ENCODE data around the gene UQCR10.

UQCR10 gene

GRCh38 chr22:29762263-29762662 is 4.9 kb upstream of the UQCR10 start:
- DNase-seq (ENCODE audit: low read depth, low spot score) = no peak

GRCh38 chr22:29765905-29766631 is 1.1 kb upstream of the UQCR10 start:
- DNase-seq (ENCODE audit: low read depth, low spot score) = no peak

- peak; percentile 90 for DNase-seq (ENCODE audit: low read depth, low spot score)
Measured at GRCh38 chr22:29766632-29767170, 468 bp upstream of the UQCR10 start, which contains the start of gene ZMAT5. Gene ZMAT5 (minus strand): TSS chr22:29767007. CDS start chr22:29748544, 18,463 bp downstream.

GRCh38 chr22:29768052-29768693 is 1.0 kb downstream of the UQCR10 start:
- DNase-seq (ENCODE audit: low read depth, low spot score) = no peak

DNA sequence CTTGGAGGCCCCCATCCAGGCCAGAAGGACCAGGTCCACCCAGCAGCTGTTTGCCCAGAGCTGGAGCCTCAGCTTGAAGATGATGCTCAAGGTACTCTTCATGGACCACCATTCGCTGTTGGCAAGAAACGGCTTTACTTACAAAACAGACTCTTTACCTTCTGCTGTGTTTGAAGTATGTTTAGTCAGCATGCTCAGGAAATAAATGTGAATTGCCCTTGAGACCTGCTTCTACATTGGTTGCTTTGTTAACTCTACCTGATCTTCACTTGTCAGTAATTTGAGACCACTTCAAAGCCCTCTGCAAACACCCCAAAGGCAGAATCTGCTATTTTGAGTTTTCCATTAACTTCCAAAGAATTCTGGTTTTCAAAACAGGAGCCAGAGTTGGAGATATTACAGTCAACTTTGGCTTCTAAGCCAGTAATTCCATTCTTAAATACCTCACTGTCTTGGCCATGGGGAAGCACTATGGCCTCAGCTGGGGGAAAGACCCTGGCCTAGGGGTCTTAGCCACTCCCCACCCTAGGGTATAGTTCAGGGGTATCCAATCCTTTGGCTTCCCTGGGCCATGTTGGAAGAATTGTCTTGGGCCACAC is 2.7 kb downstream of the UQCR10 start:
- no peak for DNase-seq (ENCODE audit: low read depth, low spot score)

- DNase-seq (ENCODE audit: low read depth, low spot score) = no peak
Measured at GRCh38 chr22:29772170-29772641, 5.0 kb downstream of the UQCR10 start.

- DNase-seq (ENCODE audit: low read depth, low spot score) = no peak
Measured at GRCh38 chr22:29773233-29773632, 6.1 kb downstream of the UQCR10 start.

DNA sequence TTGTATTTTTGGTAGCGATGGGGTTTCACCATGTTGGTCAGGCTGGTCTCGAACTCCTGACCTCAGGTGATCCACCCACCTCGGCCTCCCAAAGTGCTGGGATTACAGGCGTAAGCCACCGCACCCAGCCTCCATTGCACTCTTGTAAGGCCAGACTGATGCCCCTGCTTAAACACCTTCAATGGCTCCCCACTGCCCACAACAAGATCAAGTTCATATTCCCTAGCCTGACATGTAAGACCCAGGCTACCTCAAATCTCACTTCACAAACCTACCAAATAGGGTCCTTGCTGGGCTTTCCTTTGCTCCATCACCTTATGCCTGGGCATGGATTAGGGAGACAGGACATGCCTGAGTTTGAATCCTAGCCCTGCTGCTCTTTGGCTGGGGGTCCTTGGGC is 13.1 kb downstream of the UQCR10 start:
- no peak for DNase-seq (ENCODE audit: low read depth, low spot score)

GRCh38 chr22:29780748-29781676 is 13.8 kb downstream of the UQCR10 start:
- DNase-seq (ENCODE audit: low read depth, low spot score) = no peak

- no peak for DNase-seq (ENCODE audit: low read depth, low spot score)
Measured at GRCh38 chr22:29782061-29782845, 15.1 kb downstream of the UQCR10 start.

DNA sequence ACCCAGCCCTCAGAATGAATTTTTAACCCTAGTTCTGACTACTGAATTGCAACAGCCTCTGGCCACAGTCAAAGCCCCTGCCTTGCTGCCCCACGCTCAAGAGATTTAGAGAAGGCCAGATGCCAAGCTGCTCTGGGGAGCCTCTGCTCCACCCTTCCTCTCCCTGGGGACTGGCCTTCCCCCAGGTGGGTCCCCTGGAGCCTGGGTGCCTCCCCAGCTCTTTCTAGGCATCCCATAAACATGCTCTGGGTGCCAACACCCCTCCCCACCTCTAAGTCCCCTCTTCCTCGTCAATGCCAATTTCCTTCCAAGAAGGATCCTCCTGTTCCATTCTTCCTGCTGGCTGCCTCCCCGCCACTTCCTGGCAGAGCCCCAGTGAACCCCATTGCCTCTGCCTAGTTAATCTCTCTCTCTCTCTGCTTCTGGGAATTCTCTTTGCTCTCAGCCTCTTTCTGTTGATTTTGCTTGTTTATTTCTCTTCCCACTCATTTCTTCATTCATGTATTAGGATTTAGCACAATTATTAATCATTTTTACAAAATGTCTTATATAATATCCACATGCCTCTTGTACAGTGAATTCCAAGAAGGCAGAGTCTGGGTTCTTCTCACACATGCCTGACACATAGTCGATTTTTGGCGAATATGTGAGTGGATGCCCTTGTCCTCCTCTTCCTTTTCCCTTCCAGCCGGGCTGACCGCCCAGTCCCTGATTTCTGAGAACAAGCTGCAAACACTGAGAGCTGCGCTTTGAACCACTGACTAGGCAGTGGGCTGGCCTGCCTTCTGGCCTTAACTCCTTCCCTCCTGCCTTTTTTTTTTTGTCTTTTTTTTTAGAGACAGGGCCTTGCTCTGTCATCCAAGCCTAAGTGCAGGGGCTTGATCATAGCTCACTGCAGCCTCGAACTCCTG is 17.5 kb downstream of the UQCR10 start:
- DNase-seq (ENCODE audit: low read depth, low spot score) = no peak

DNA sequence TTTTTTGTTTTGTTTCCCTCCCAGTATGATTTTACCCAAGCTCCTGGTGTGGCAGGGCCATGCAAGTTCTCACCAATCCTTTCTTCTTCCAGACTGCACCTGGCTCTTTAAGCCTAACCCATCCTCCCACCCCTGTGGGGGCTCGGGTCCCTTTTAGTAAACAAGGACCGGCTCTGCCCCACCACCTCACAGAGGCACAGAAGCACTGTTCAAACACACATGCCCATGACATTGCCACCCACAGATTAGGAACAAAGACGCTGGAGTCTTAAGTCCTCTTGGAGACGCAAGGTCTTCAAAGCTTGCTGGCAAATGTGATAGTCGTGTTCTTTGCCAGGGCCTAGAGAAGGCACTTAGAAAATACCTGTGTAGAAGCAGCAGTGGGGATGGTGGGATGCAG is 18.9 kb downstream of the UQCR10 start:
- DNase-seq (ENCODE audit: low read depth, low spot score) = no peak

- no peak for DNase-seq (ENCODE audit: low read depth, low spot score)
Measured at GRCh38 chr22:29787371-29787980, 20.3 kb downstream of the UQCR10 start.

GRCh38 chr22:29788339-29789279 is 21.4 kb downstream of the UQCR10 start:
- no peak for DNase-seq (ENCODE audit: low read depth, low spot score)

DNA sequence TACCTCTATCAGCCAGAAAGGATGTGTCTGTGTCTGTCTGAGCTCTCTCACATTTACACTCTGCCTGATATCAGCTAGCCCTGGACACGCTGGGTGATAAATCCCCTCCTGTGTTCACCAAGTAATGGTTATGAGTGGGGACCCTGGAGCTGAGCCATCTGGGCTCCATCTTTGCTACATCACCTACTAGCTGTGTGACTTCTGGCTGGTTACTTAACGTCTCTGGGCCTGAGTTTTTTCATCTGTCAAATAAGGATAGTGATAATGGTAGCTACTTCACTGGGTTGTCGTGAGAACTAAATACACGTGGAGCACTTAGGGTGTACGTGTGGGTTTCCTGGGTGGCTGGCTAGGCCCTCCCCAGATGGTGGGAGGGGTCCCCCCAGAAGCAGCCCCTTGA is 22.9 kb downstream of the UQCR10 start:
- DNase-seq (ENCODE audit: low read depth, low spot score) = no peak

DNA sequence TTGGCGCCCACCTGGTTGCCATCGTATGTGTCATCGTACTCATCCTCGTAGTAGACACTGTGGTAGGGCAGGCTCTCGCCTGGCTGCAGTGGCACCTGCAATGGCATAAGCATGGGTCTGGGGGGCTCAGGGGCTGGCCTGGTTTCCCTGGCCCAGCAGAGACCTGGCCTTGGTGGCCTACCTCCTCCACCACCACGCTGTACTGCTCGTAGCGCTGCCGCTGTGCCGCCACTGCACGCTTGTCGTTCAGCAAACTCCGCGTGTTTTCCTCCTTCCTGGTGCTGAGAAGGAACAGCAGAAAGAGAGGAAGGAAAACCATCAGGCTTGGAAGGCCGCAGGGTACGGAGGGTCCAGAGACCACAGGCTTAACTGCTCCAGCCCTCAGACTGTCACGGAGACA is 26.2 kb downstream of the UQCR10 start:
- no peak for DNase-seq (ENCODE audit: low read depth, low spot score)

- DNase-seq (ENCODE audit: low read depth, low spot score) = no peak
Measured at GRCh38 chr22:29795663-29796062, 28.5 kb downstream of the UQCR10 start.

GRCh38 chr22:29797351-29797750 is 30.2 kb downstream of the UQCR10 start:
- no peak for DNase-seq (ENCODE audit: low read depth, low spot score)
